Measurements from ENCODE around the gene IL1F10.

IL1F10 gene

GRCh38 chr2:113098041-113098440, 30.3 kb downstream of the IL1F10 start:
- Histone ChIP-seq H3K27ac (no peak overlapping the region), H3K9me3 (no peaks in the 10 kb centered on the region), H3K27me3 (no peaks in the 10 kb centered on the region)

GRCh38 chr2:113098532-113098931, 30.8 kb downstream of the IL1F10 start:
- H3K4me3 ChIP-seq (ENCODE audit: low read depth in 1 of 2, low read length in 1 of 2), result no peak overlapping the region
- no peak overlapping the region for H3K27ac ChIP-seq
- no peaks in the 10 kb centered on the region for H3K36me3 ChIP-seq
- no peaks in the 10 kb centered on the region for H3K4me1 ChIP-seq (ENCODE audit: control insufficient read depth in 1 of 2, insufficient read depth in 1 of 2, low read depth in 1 of 2, low read length in 1 of 2)
- no peaks in the 10 kb centered on the region for H3K9me3 ChIP-seq
- H3K27me3 ChIP-seq, result no peaks in the 10 kb centered on the region
- TF ChIP-seq CTCF (IDR thresholded peaks at IDR 0.05), result no peak

More at GRCh38 chr2:113098041-113098440, 30.3 kb downstream of the IL1F10 start:
- no peak for TF ChIP-seq CTCF (IDR thresholded peaks at IDR 0.05)
- no peaks in the 10 kb centered on the region for H3K36me3 ChIP-seq
- no peaks in the 10 kb centered on the region for H3K4me1 ChIP-seq (ENCODE audit: control insufficient read depth in 1 of 2, insufficient read depth in 1 of 2, low read depth in 1 of 2, low read length in 1 of 2)
- no peak overlapping the region for H3K4me3 ChIP-seq (ENCODE audit: low read depth in 1 of 2, low read length in 1 of 2)

GRCh38 chr2:113102133-113102532, 34.4 kb downstream of the IL1F10 start:
- H3K36me3 ChIP-seq, result no peaks in the 10 kb centered on the region
- no peak overlapping the region for H3K4me3 ChIP-seq (ENCODE audit: low read depth in 1 of 2, low read length in 1 of 2)
- no peak for TF ChIP-seq CTCF (IDR thresholded peaks at IDR 0.05)
- no peaks in the 10 kb centered on the region for H3K27me3 ChIP-seq
- no peaks in the 10 kb centered on the region for H3K9me3 ChIP-seq
- H3K4me1 ChIP-seq (ENCODE audit: control insufficient read depth in 1 of 2, insufficient read depth in 1 of 2, low read depth in 1 of 2, low read length in 1 of 2), result no peaks in the 10 kb centered on the region
- no peak overlapping the region for H3K27ac ChIP-seq

GRCh38 chr2:113103277-113103676, 35.5 kb downstream of the IL1F10 start:
- no peaks in the 10 kb centered on the region for H3K4me1 ChIP-seq (ENCODE audit: control insufficient read depth in 1 of 2, insufficient read depth in 1 of 2, low read depth in 1 of 2, low read length in 1 of 2)
- H3K4me3 ChIP-seq (ENCODE audit: low read depth in 1 of 2, low read length in 1 of 2), result no peak overlapping the region
- no peak overlapping the region for H3K27ac ChIP-seq
- H3K36me3 ChIP-seq, result no peaks in the 10 kb centered on the region
- TF ChIP-seq CTCF (IDR thresholded peaks at IDR 0.05), result no peak
- H3K27me3 ChIP-seq, result no peaks in the 10 kb centered on the region
- H3K9me3 ChIP-seq, result no peaks in the 10 kb centered on the region

GRCh38 chr2:113104054-113104611, 36.4 kb downstream of the IL1F10 start:
- H3K36me3 ChIP-seq, result no peaks in the 10 kb centered on the region
- H3K27me3 ChIP-seq, result no peaks in the 10 kb centered on the region
- H3K4me1 ChIP-seq (ENCODE audit: control insufficient read depth in 1 of 2, insufficient read depth in 1 of 2, low read depth in 1 of 2, low read length in 1 of 2), result no peaks in the 10 kb centered on the region
- H3K4me3 ChIP-seq (ENCODE audit: low read depth in 1 of 2, low read length in 1 of 2), result no peak overlapping the region
- no peaks in the 10 kb centered on the region for H3K9me3 ChIP-seq
- no peak for TF ChIP-seq CTCF (IDR thresholded peaks at IDR 0.05)
- no peak overlapping the region for H3K27ac ChIP-seq

Measured in neutrophil (primary cell).